ENCODE data around the gene DERA. TPM values are rescaled to one million over a fixed set of nuclear protein-coding genes. Genes with fewer than 3 reads are reported as not detected.
A peak's percentile ranks its signal among the peaks of the same experiment; 100 is the strongest.
"Not testable (repeated sequence)": the region's sequence is repeated elsewhere in the genome, so short reads cannot be mapped to it uniquely, and the experiment has no call there.

The DERA gene
- total RNA-seq, 1 donor from 2014 or later = 21.2 TPM

- Mint-ChIP-seq H3K27ac (no peak overlapping the region), H3K4me1 (peaks cover 5% of the 10 kb centered on the region), H3K27me3 (no peaks in the 10 kb centered on the region), H3K9me3 (no peaks in the 10 kb centered on the region), H3K4me3 (no peak overlapping the region), H3K36me3 (ENCODE audit: low read depth) (peaks cover 76% of the 10 kb centered on the region)
- peak; percentile 57 for ATAC-seq (ENCODE audit: low read depth)
- intact Hi-C loops (cut with micrococcal nuclease) = loop anchor here (1.0 to 2.0 kb wide), 4 partner anchors 17 to 367 kb away; partner anchors contain the start of gene STRAP
- CTCF ChIA-PET = interaction anchor here (1.0 to 3.6 kb wide), 9 partner anchors 8 to 367 kb away, joined by 3 to 24 read pairs (median 8); partner anchors contain the start of gene DERA
- DNase-seq = no peak
- POLR2A ChIA-PET = interaction anchor here (1.0 kb wide), 1 partner anchor 23 kb away, joined by 5 read pairs; no protein-coding TSS in a partner anchor
- TF ChIP-seq CTCF (IDR thresholded peaks at IDR 0.05) = no peak
Measured at GRCh38 chr12:15899282-15899870, 11.8 kb upstream of the DERA start.

GRCh38 chr12:15904378-15904920, 6.7 kb upstream of the DERA start:
- H3K4me1 Mint-ChIP-seq = no peaks in the 10 kb centered on the region
- intact Hi-C loops (cut with micrococcal nuclease) = no loop called here
- H3K4me3 Mint-ChIP-seq = no peak overlapping the region
- H3K9me3 Mint-ChIP-seq = no peaks in the 10 kb centered on the region
- TF ChIP-seq CTCF (IDR thresholded peaks at IDR 0.05) = no peak
- DNase-seq (no peak), ATAC-seq (ENCODE audit: low read depth) (no peak)
- no peaks in the 10 kb centered on the region for H3K27me3 Mint-ChIP-seq
- H3K36me3 Mint-ChIP-seq (ENCODE audit: low read depth) = peaks cover 51% of the 10 kb centered on the region
- POLR2A ChIA-PET = no interaction called here
- CTCF ChIA-PET = interaction anchor here (0.6 kb wide), 1 partner anchor 23 kb away, joined by 3 read pairs; no protein-coding TSS in a partner anchor
- H3K27ac Mint-ChIP-seq = no peak overlapping the region

- intact Hi-C loops (cut with micrococcal nuclease) = loop anchor here (2.0 kb wide), 1 partner anchor 14 kb away; no protein-coding TSS in a partner anchor
Measured at GRCh38 chr12:15910468-15910863, 666 bp upstream of the DERA start.

GRCh38 chr12:15911931-15912330, 799 bp downstream of the DERA start:
- Mint-ChIP-seq H3K4me3 (peak overlapping the region; percentile 86), H3K27ac (peak overlapping the region; percentile 83), H3K4me1 (peaks cover 20% of the 10 kb centered on the region)
- not testable (repeated sequence) for H3K9me3 Mint-ChIP-seq; H3K36me3 Mint-ChIP-seq (ENCODE audit: low read depth); H3K27me3 Mint-ChIP-seq; DNase-seq; ATAC-seq (ENCODE audit: low read depth)
- POLR2A ChIA-PET = interaction anchor here (0.6 to 2.8 kb wide), 6 partner anchors 17 to 1240 kb away, joined by 3 to 19 read pairs (median 4); partner anchors contain the start of genes EPS8 and STRAP
- CTCF ChIA-PET = interaction anchor here (2.4 kb wide), 1 partner anchor 13 kb away, joined by 14 read pairs; no protein-coding TSS in a partner anchor
- intact Hi-C loops (cut with micrococcal nuclease) = loop anchor here (1.0 to 2.0 kb wide), 2 partner anchors 15 to 30 kb away; partner anchors contain the start of gene STRAP

More at GRCh38 chr12:15910468-15910863, 666 bp upstream of the DERA start:
- DNase-seq (no peak), ATAC-seq (ENCODE audit: low read depth) (no peak)
- no peaks in the 10 kb centered on the region for H3K27me3 Mint-ChIP-seq
- no peaks in the 10 kb centered on the region for H3K9me3 Mint-ChIP-seq
- ChIA-PET POLR2A (interaction anchor here (0.5 to 2.8 kb wide), 10 partner anchors 8 to 1344 kb away, joined by 3 to 19 read pairs (median 4); partner anchors contain the start of genes EPS8 and STRAP), CTCF (interaction anchor here (0.7 to 2.4 kb wide), 7 partner anchors 12 to 387 kb away, joined by 3 to 14 read pairs (median 5); no protein-coding TSS in a partner anchor)
- peaks cover 20% of the 10 kb centered on the region for H3K4me1 Mint-ChIP-seq
- peak overlapping the region; percentile 86 for H3K4me3 Mint-ChIP-seq
- peak overlapping the region; percentile 71 for H3K27ac Mint-ChIP-seq
- TF ChIP-seq CTCF (IDR thresholded peaks at IDR 0.05) = no peak
- peaks cover 2% of the 10 kb centered on the region for H3K36me3 Mint-ChIP-seq (ENCODE audit: low read depth)

- H3K27ac Mint-ChIP-seq; H3K36me3 Mint-ChIP-seq (ENCODE audit: low read depth); H3K27me3 Mint-ChIP-seq; H3K9me3 Mint-ChIP-seq; DNase-seq; intact Hi-C loops (cut with micrococcal nuclease); ATAC-seq (ENCODE audit: low read depth); H3K4me3 Mint-ChIP-seq; CTCF ChIA-PET: not testable (repeated sequence)
- POLR2A ChIA-PET = interaction anchor here (0.6 kb wide), 1 partner anchor 325 kb away, joined by 4 read pairs; no protein-coding TSS in a partner anchor
- peaks cover 20% of the 10 kb centered on the region for H3K4me1 Mint-ChIP-seq
Measured at GRCh38 chr12:15914131-15914530, 3.0 kb downstream of the DERA start.

GRCh38 chr12:15918066-15918465, 6.9 kb downstream of the DERA start:
- Mint-ChIP-seq H3K4me3 (no peak overlapping the region), H3K27ac (no peak overlapping the region), H3K4me1 (peaks cover 2% of the 10 kb centered on the region), H3K27me3 (no peaks in the 10 kb centered on the region), H3K36me3 (ENCODE audit: low read depth) (peaks cover 8% of the 10 kb centered on the region), H3K9me3 (no peaks in the 10 kb centered on the region)
- ATAC-seq (ENCODE audit: low read depth) (no peak), DNase-seq (no peak)
- ChIA-PET POLR2A (no interaction called here), CTCF (no interaction called here)
- intact Hi-C loops (cut with micrococcal nuclease) = no loop called here
- no peak for TF ChIP-seq CTCF (IDR thresholded peaks at IDR 0.05)
